A549 (cell line): ENCODE results near the gene F2.

Source experiments
- CBX8 ChIP-seq: fragments of 200-600 bp; sonication (generic); IDR thresholded peaks from 2 replicates; pipeline ENCODE4 v1.6.1; 2016
- CTCF ChIP-seq: fragments of >200 bp; sonication (Bioruptor Twin); formaldehyde crosslinking; IDR thresholded peaks from 3 replicates; pipeline ENCODE4 v1.5.1; 2016
- REST ChIP-seq: fragments of 200-600 bp; sonication (generic); IDR thresholded peaks from 2 replicates; pipeline ENCODE4 v1.6.1; 2016; ENCODE audit warnings: antibody characterized with exemption, mild to moderate bottlenecking, moderate library complexity

GRCh38 chr11:46706886-46707285, 12.1 kb upstream of the F2 start:
- TF ChIP-seq REST (no peak), CTCF (no peak), CBX8 (no peak)
